Testis (tissue), 3 donors: ENCODE data around the gene PTPMT1. TPM values are rescaled to one million over a fixed set of nuclear protein-coding genes. Genes with fewer than 3 reads are reported as not detected.

Experiments
- DNase-seq: peaks from one replicate; pipeline ENCODE4 v3.0.0-alpha.2; 2019
- H3K27ac ChIP-seq, 2 donors: fragments of 200-600 bp; sonication (generic); one replicate each; pipeline ENCODE4 v1.5.1; 2019
- H3K27me3 ChIP-seq: fragments of 200-600 bp; sonication (generic); one replicate; pipeline ENCODE4 v1.5.1; 2019
- H3K36me3 ChIP-seq: fragments of 200-600 bp; sonication (generic); one replicate; pipeline ENCODE4 v1.5.1; 2017; ENCODE audit warnings: low read depth; ENCODE audit errors: missing control alignments
- H3K4me1 ChIP-seq: fragments of 200-600 bp; sonication (generic); one replicate; pipeline ENCODE4 v1.5.1; 2019
- H3K4me3 ChIP-seq, 2 donors: fragments of 200-600 bp; sonication (generic); one replicate each; pipeline ENCODE4 v1.5.1; 2017 to 2019
- H3K9me3 ChIP-seq: fragments of 200-600 bp; sonication (generic); one replicate; pipeline ENCODE4 v1.5.1; 2017
- CTCF ChIP-seq, 3 experiments: fragments of 450-650 bp in 2 of 3; fragments of 200-600 bp in 1 of 3; sonication (generic) in 1 of 3; IDR thresholded peaks; one replicate each; pipeline ENCODE4 v1.5.1; 2016 to 2019; ENCODE audit warnings: antibody characterized with exemption in 3 of 3, mild to moderate bottlenecking in 2 of 3, moderate library complexity in 1 of 3
- POLR2A ChIP-seq: fragments of 450-650 bp; IDR thresholded peaks from one replicate; pipeline ENCODE4 v1.6.1; 2017; ENCODE audit warnings: antibody characterized with exemption, mild to moderate bottlenecking, moderate library complexity
- WGBS, 2 donors: methylation state at CpG; one replicate each; pipeline ENCODE4 v1.1.5; 2018; 5-methylcytosine and 5-hydroxymethylcytosine counted together
- intact Hi-C: fragments of 100-400 bp; cut with DNase I; formaldehyde crosslinking; loops from one replicate; pipeline ENCODE4 v1.15.1; 2023; ENCODE audit warnings: low total_unique reads
- polyA plus RNA-seq: library from polyadenylated mRNA; stranded (reverse); fragments of 350-450 nt; fragmentation: Illumina TruSeq; extraction: RNeasy Lipid Tissue Mini Kit (QIAGEN cat#74804); gene quantifications from one replicate; pipeline ENCODE4 v1.2.3, GENCODE V29; 2014; ENCODE audit warnings: low read depth, low replicate concordance; ENCODE audit not compliant: insufficient read depth
- total RNA-seq, 2 donors: library from RNA; depleted of rRNA; stranded (reverse); fragments of >200 nt; gene quantifications; one replicate each; pipeline ENCODE4 v1.2.3, GENCODE V29; 2016

PTPMT1 gene
- total and polyA plus RNA-seq, 3 donors from 2014 or later, result 172 to 239 (median 204) TPM

GRCh38 chr11:47611348-47611794, 46.0 kb downstream of the PTPMT1 start:
- Histone ChIP-seq H3K4me3 (no peak overlapping the region), H3K9me3 (no peaks in the 10 kb centered on the region), H3K27ac (no peak overlapping the region), H3K4me1 (peaks cover 3% of the 10 kb centered on the region), H3K36me3 (no peaks in the 10 kb centered on the region), H3K27me3 (no peaks in the 10 kb centered on the region)
- 81 to 87% methylated on average over 6 of the region's 6 CpGs for WGBS, 2 donors
- DNase-seq, result no peak
- intact Hi-C loops, result no loop called here
- TF ChIP-seq POLR2A (no peak), CTCF (IDR thresholded peaks at IDR 0.05) (no peak)

- no peaks in the 10 kb centered on the region for H3K9me3 ChIP-seq
- H3K27ac ChIP-seq, result no peak overlapping the region
- H3K27me3 ChIP-seq, result no peaks in the 10 kb centered on the region
- no peak overlapping the region for H3K4me3 ChIP-seq
- H3K4me1 ChIP-seq, result no peaks in the 10 kb centered on the region
- no peaks in the 10 kb centered on the region for H3K36me3 ChIP-seq
- TF ChIP-seq POLR2A (no peak), CTCF (IDR thresholded peaks at IDR 0.05) (no peak)
- intact Hi-C loops, result no loop called here
- DNase-seq, result no peak
These were observed 49.9 kb downstream of the PTPMT1 start for GRCh38 chr11:47615249-47615648.

GRCh38 chr11:47616726-47617416, 51.5 kb downstream of the PTPMT1 start:
- TF ChIP-seq POLR2A, result no peak
- peak in 2 of 3 experiments; percentile 67 to 74 for TF ChIP-seq CTCF (IDR thresholded peaks at IDR 0.05)
- Histone ChIP-seq H3K36me3 (no peaks in the 10 kb centered on the region), H3K27me3 (no peaks in the 10 kb centered on the region), H3K27ac (no peak overlapping the region), H3K4me3 (no peak overlapping the region), H3K4me1 (no peaks in the 10 kb centered on the region), H3K9me3 (no peaks in the 10 kb centered on the region)
- peak; percentile 83 for DNase-seq
- intact Hi-C loops, result no loop called here
- WGBS, 2 donors, result 82 to 86% methylated on average over 10 of the region's 10 CpGs

- intact Hi-C loops, result no loop called here
- Histone ChIP-seq H3K4me3 (no peak overlapping the region), H3K36me3 (no peaks in the 10 kb centered on the region), H3K27me3 (no peaks in the 10 kb centered on the region), H3K4me1 (no peaks in the 10 kb centered on the region), H3K27ac (no peak overlapping the region), H3K9me3 (no peaks in the 10 kb centered on the region)
- 46 to 52% methylated on average over 3 of the region's 3 CpGs for WGBS, 2 donors
- DNase-seq, result no peak
- TF ChIP-seq CTCF (IDR thresholded peaks at IDR 0.05) (no peak), POLR2A (no peak)
These were observed 52.0 kb downstream of the PTPMT1 start for GRCh38 chr11:47617417-47617809.

GRCh38 chr11:47620836-47621378, 55.5 kb downstream of the PTPMT1 start:
- no peaks in the 10 kb centered on the region for H3K4me1 ChIP-seq
- TF ChIP-seq CTCF (IDR thresholded peaks at IDR 0.05) (no peak), POLR2A (no peak)
- H3K27ac ChIP-seq, result no peak overlapping the region
- no peaks in the 10 kb centered on the region for H3K36me3 ChIP-seq
- H3K9me3 ChIP-seq, result no peaks in the 10 kb centered on the region
- H3K27me3 ChIP-seq, result no peaks in the 10 kb centered on the region
- H3K4me3 ChIP-seq, result no peak overlapping the region
- DNase-seq, result no peak
- WGBS, 2 donors, result 93 to 95% methylated on average over 2 of the region's 2 CpGs
- intact Hi-C loops, result no loop called here
